Measurements from ENCODE around the gene CUTA. TPM values are rescaled to one million over a fixed set of nuclear protein-coding genes. Genes with fewer than 3 reads are reported as not detected.

The CUTA gene
- total and polyA plus RNA-seq, 2 experiments from 2014 or later, result 207 to 421 TPM

DNA sequence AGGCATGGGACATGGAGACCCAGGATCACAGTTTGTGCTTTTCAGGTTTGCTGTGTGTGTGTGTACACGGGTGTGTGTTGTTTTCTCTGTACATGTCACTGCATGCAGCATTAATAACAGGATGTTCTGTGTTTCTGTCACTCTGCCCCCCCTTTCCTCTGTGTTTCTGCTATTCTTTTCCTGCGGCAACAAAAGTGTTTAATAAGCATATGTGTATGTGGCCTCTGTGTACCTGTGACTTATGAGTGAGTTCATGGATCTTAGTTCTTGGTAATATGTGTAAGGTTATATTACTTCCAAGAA is 11.8 kb upstream of the CUTA start (continued):
- TF ChIP-seq, protein P1, sequence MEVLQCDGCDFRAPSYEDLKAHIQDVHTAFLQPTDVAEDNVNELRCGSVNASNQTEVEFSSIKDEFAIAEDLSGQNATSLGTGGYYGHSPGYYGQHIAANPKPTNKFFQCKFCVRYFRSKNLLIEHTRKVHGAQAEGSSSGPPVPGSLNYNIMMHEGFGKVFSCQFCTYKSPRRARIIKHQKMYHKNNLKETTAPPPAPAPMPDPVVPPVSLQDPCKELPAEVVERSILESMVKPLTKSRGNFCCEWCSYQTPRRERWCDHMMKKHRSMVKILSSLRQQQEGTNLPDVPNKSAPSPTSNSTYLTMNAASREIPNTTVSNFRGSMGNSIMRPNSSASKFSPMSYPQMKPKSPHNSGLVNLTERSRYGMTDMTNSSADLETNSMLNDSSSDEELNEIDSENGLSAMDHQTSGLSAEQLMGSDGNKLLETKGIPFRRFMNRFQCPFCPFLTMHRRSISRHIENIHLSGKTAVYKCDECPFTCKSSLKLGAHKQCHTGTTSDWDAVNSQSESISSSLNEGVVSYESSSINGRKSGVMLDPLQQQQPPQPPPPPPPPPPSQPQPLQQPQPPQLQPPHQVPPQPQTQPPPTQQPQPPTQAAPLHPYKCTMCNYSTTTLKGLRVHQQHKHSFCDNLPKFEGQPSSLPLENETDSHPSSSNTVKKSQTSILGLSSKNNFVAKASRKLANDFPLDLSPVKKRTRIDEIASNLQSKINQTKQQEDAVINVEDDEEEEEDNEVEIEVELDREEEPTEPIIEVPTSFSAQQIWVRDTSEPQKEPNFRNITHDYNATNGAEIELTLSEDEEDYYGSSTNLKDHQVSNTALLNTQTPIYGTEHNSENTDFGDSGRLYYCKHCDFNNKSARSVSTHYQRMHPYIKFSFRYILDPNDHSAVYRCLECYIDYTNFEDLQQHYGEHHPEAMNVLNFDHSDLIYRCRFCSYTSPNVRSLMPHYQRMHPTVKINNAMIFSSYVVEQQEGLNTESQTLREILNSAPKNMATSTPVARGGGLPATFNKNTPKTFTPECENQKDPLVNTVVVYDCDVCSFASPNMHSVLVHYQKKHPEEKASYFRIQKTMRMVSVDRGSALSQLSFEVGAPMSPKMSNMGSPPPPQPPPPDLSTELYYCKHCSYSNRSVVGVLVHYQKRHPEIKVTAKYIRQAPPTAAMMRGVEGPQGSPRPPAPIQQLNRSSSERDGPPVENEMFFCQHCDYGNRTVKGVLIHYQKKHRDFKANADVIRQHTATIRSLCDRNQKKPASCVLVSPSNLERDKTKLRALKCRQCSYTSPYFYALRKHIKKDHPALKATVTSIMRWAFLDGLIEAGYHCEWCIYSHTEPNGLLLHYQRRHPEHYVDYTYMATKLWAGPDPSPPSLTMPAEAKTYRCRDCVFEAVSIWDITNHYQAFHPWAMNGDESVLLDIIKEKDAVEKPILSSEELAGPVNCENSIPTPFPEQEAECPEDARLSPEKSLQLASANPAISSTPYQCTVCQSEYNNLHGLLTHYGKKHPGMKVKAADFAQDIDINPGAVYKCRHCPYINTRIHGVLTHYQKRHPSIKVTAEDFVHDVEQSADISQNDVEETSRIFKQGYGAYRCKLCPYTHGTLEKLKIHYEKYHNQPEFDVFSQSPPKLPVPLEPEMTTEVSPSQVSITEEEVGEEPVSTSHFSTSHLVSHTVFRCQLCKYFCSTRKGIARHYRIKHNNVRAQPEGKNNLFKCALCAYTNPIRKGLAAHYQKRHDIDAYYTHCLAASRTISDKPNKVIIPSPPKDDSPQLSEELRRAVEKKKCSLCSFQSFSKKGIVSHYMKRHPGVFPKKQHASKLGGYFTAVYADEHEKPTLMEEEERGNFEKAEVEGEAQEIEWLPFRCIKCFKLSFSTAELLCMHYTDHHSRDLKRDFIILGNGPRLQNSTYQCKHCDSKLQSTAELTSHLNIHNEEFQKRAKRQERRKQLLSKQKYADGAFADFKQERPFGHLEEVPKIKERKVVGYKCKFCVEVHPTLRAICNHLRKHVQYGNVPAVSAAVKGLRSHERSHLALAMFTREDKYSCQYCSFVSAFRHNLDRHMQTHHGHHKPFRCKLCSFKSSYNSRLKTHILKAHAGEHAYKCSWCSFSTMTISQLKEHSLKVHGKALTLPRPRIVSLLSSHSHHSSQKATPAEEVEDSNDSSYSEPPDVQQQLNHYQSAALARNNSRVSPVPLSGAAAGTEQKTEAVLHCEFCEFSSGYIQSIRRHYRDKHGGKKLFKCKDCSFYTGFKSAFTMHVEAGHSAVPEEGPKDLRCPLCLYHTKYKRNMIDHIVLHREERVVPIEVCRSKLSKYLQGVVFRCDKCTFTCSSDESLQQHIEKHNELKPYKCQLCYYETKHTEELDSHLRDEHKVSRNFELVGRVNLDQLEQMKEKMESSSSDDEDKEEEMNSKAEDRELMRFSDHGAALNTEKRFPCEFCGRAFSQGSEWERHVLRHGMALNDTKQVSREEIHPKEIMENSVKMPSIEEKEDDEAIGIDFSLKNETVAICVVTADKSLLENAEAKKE (CRISPR knock-in tag; IDR thresholded peaks at IDR 0.05), result no peak
- TF ChIP-seq STAT1 (IDR thresholded peaks at IDR 0.05; ENCODE audit: unreplicated experiment) (no peak), ZNF114 (CRISPR knock-in tag; IDR thresholded peaks at IDR 0.05) (no peak), EZH2 (IDR thresholded peaks at IDR 0.05; ENCODE audit: low read depth, unreplicated experiment) (no peak), NANOG (IDR thresholded peaks at IDR 0.05; ENCODE audit: borderline replicate concordance) (no peak), JUNB (IDR thresholded peaks at IDR 0.05; ENCODE audit: unreplicated experiment) (no peak), ZNF331 (CRISPR knock-in tag; IDR thresholded peaks at IDR 0.05; ENCODE audit: low read depth) (no peak)
- TF ChIP-seq, protein P2, sequence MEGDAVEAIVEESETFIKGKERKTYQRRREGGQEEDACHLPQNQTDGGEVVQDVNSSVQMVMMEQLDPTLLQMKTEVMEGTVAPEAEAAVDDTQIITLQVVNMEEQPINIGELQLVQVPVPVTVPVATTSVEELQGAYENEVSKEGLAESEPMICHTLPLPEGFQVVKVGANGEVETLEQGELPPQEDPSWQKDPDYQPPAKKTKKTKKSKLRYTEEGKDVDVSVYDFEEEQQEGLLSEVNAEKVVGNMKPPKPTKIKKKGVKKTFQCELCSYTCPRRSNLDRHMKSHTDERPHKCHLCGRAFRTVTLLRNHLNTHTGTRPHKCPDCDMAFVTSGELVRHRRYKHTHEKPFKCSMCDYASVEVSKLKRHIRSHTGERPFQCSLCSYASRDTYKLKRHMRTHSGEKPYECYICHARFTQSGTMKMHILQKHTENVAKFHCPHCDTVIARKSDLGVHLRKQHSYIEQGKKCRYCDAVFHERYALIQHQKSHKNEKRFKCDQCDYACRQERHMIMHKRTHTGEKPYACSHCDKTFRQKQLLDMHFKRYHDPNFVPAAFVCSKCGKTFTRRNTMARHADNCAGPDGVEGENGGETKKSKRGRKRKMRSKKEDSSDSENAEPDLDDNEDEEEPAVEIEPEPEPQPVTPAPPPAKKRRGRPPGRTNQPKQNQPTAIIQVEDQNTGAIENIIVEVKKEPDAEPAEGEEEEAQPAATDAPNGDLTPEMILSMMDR (conservative IDR thresholded peaks at IDR 0.05; ENCODE audit: low read depth in 2 of 2), result no peak

Data from GM23338 (cell line).